T-helper 9 cell (primary cell): Measurements from ENCODE around the gene SLX4IP.
"Not testable (repeated sequence)": the region's sequence is repeated elsewhere in the genome, so short reads cannot be mapped to it uniquely, and the experiment has no call there.

ENCODE experiments used
- DNase-seq: peaks from one replicate; pipeline ENCODE4 v3.0.0-alpha.2; 2020
- total RNA-seq, 2 donors: gene quantifications; one replicate each; lab custom pipeline; 2026; lab: John Stamatoyannopoulos, UW

The SLX4IP gene
- total RNA-seq: 8.2 to 14.4 reads per million in 2 donors

GRCh38 chr20:10434832-10435812 is at the start of gene SLX4IP:
Gene SLX4IP, plus strand, starts transcription at chr20:10435305. Its CDS starts 22,900 bp downstream, at chr20:10458205.
- peak; percentile 68 for DNase-seq

DNA sequence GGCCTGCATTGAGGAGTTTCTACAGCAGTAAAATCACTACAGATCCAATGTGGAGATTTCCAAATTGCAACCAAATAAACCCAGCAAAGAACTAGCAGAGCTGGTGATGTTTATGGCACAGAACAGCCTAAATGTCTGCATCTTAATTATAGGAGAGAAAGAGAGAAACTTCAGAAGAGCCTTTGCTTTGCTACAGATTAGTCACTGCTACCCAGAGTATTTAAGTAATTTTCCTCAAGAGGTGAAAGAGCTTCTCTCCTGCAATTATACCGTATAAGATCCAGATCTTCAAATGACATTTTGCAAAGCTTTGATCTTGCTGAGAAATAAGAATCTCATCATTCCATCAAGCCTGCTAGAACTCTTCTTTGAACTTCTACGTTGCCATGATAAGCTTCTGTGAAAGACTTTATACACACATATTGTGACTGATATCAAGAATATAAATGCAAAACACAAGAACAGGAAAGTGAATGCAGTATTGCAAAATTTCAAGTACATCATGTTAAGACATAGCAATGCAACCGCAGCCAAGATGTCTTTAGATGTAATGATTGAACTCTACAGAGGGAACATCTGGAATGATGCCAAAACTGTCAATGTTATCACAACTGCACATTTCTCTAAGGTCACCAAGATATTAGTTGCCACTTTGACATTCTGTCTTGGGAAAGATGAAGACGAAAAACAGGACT is 49.1 kb upstream of the SLX4IP start:
- DNase-seq: no peak

- no peak for DNase-seq
Measured at GRCh38 chr20:10387686-10388085, 47.4 kb upstream of the SLX4IP start.

DNA sequence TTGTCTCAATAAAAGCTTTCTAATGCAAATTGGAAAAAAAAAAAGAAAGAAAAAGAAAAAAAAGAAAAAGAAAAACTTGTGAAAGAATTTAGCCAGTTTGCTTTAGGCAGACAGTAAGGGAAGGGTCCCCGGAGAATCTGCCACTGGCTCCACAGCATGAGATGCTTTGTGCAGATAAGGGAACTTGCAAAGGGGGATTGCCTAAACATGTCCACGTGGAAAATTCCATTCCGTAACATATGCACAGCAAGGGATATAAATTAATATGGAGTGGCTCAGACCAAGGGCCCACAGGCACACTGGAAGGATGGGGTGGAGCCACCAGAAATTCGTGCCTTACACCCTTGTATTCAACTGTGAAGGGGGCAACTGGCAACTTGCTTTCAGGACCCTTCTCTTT is 46.5 kb upstream of the SLX4IP start:
- no peak for DNase-seq

GRCh38 chr20:10390709-10391108 is 44.4 kb upstream of the SLX4IP start:
- no peak for DNase-seq

DNA sequence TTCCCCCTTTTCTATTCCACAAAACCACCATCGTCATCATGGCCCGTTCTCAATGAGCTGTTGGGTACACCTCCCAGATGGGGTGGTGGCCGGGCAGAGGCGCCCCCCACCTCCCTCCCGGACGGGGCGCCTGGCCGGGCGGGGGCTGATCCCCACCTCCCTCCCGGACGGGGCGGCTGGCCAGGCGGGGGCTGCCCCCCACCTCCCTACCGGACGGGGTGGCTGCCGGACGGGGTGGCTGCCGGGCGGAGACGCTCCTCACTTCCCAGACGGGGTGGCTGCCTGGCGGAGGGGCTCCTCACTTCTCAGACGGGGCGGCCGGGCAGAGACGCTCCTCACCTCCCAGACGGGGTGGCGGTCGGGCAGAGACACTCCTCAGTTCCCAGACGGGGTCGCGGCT is 40.4 kb upstream of the SLX4IP start:
- DNase-seq: not testable (repeated sequence)

GRCh38 chr20:10398834-10399369 is 36.2 kb upstream of the SLX4IP start:
- no peak for DNase-seq

DNA sequence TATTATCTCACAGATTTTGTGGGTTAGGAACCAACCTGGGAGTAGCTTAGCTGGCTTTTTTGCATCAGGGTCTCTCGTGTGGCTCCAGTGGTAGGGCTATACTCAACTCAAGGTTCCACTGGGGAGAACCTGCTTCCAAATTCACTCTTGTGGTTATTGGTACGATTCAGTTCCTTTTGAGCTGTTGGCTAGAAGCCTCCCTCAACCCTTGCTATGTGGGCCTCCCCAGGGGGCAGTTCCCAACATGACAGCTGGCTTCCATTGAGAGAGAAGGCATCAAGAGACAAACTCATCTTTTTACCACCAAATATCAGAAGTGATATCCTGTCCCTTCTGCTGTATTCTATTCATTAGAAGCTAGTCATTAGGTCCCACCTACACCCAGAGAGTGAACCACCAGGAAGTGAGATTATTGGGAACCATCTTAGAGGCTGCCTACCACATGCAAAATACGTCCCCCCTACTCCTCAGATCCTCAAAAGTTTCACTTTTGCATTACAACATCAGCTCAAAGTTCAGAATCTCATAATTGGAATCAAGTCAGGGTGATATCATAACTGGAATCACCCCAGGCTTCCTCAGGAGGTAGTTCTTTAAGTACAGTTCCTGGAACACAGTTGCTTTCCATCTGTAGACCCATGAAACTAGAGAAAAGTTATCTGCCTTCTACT is 32.0 kb upstream of the SLX4IP start:
- DNase-seq: no peak

- no peak for DNase-seq
Measured at GRCh38 chr20:10404023-10404628, 31.0 kb upstream of the SLX4IP start.

GRCh38 chr20:10404959-10405530 is 30.1 kb upstream of the SLX4IP start:
- DNase-seq: no peak

DNA sequence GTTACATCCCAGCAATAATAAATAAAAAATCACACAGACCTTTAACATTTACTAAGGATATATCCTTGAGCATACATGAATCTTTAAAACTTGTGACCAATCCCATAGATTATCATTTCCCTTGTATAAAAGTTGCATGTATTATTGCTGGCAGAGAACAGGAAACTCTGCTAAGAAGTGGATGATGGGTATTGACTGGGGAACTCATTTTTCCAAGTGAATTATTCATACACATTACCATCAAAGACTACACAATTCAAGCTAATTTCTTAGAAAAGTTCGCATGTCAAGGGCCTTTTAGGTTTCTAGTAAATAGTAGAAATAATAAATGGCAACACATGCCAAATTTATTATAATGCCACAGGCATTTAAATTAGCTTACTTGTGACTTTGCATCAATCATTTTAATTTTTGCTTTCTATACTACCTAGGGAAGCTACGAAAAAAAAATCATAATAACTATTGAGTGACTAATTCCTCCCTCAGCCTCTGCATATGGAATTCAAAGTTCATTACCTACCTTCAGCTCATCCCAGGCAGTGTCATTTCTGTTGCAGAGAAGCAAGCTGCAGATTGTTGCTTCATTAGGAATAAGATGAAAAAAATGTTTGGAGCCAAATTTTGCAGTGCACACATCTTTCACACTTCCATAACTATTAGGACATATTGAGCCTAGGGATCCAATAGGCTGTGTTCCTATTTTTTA is 26.8 kb upstream of the SLX4IP start:
- DNase-seq: no peak

- DNase-seq: no peak
Measured at GRCh38 chr20:10411673-10412072, 23.4 kb upstream of the SLX4IP start.

GRCh38 chr20:10412591-10413408 is 22.3 kb upstream of the SLX4IP start:
- DNase-seq: no peak

DNA sequence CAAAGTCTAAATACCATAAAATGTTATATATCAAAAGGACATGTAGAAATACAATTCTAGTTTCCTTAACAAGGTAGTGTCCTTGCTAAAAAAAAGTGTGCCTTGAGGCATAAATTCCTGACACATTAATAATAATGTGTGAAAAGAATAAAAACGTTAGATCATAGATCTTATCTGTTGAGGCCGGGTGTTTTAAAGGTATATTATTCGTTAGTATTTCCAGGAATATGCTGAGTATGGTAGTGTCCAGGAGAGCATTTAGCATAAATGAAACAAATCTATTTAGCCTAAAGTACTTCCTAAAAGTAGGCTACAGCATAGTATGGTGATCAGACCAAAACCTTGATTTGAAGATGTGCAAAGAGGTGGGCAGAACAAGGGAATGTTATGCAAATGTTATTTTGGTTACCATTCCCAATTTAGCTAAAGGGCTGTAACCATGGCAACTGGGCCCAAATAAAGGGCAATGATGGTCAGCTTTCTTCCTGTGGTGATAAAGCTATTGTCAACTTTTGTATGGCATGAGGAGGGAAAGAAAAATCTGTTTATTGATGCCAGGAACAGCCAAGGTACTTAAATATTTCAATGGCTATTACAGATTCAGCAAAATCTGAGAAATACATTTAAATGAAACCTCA is 20.0 kb upstream of the SLX4IP start:
- no peak for DNase-seq

GRCh38 chr20:10417218-10417617 is 17.9 kb upstream of the SLX4IP start:
- DNase-seq: not testable (repeated sequence)

- no peak for DNase-seq
Measured at GRCh38 chr20:10419550-10420133, 15.5 kb upstream of the SLX4IP start.

DNA sequence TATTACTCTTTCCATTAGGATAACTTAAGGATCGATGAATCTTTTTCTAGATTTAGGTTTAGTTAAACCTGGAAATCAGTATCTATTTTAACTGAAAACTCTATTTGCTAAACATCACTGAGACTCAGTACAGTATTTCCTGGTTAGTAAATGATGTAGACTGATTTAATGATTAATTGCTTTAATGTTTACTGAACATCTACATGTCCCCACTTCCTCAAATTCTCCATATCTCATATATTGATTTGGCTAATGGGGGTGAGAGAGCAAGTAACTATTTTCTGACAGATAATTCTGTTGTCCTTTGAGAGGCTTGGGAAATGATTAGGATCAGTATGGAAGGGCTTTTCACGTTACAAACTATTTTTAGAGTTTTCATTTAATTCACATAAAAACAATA is 11.4 kb upstream of the SLX4IP start:
- DNase-seq: no peak

GRCh38 chr20:10427060-10427692 is 7.9 kb upstream of the SLX4IP start:
- DNase-seq: peak; percentile 44

- DNase-seq: no peak
Measured at GRCh38 chr20:10428008-10428407, 7.1 kb upstream of the SLX4IP start.
